GM18498 (cell line): ENCODE results near the gene TMED10.
"Not testable (repeated sequence)": the region's sequence is repeated elsewhere in the genome, so short reads cannot be mapped to it uniquely, and the experiment has no call there.

Source experiments
- ATAC-seq: cut with Tn5 transposase; IDR thresholded peaks from one replicate; pipeline ENCODE4 v1.9.1; 2021; ENCODE audit warnings: mild to moderate bottlenecking, moderate library complexity; ENCODE audit not compliant: unreplicated experiment

TMED10 gene

DNA sequence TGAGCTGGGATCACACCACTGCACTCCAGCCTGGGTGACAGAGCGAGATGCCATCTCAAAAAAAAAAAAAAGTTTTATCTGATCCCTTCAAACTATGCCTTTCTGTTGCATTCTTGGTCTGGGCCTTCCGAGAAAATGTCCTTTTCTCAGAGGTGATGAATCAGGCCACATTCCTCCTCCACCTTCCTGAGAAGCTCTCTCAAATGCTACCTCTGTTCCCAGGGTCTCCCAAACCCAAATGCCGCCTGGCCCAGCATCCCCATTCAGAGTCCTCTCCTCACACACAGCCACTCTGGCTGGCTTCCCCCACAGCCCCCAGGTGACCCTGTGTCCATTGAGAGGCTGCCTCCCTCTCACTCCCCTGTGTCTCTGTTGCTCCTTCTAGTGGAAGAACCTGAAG is 19.7 kb upstream of the TMED10 start:
- ATAC-seq = no peak

GRCh38 chr14:75191100-75191499 is 14.7 kb upstream of the TMED10 start:
- no peak for ATAC-seq

DNA sequence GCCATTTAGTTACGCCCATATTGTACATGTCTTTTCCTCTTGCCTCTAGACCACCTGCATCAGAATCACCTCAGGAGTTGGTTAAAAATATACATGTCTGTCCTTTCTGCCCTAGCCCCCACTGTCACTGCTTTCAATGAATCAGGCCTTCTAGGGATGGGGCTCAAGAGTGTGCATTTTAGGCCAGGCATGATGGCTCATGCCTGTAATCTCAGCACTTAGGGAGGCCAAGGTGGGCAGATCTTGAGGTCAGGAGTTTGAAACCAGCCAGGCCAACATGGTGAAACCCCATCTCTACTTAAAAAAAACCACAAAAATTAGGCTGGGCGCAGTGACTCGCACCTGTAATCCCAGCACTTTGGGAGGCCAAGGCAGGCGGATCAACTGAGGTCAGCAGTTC is 13.6 kb upstream of the TMED10 start:
- no peak for ATAC-seq

GRCh38 chr14:75188520-75189268 is 12.3 kb upstream of the TMED10 start:
- ATAC-seq = peak; percentile 55

GRCh38 chr14:75188086-75188485 is 11.7 kb upstream of the TMED10 start:
- no peak for ATAC-seq

DNA sequence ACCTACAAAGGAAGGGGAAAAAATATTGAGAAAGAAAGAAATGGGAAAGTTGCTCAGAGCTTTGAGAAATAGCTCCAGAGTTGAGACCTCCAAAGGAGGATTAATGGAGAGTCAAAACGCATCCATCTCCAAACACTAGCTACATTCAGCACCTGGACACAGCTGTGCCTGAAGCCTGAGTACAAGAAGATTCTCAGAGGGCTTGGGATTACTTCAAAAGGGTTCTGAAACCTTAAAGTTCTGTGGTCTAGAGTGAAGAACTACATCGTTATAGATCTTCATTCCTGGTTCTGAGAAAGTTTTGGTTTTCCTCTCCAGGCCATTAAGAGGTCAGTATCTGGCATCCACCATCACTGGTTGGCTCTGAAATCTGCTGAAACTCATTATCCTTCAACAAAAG is 10.5 kb upstream of the TMED10 start:
- ATAC-seq = no peak

DNA sequence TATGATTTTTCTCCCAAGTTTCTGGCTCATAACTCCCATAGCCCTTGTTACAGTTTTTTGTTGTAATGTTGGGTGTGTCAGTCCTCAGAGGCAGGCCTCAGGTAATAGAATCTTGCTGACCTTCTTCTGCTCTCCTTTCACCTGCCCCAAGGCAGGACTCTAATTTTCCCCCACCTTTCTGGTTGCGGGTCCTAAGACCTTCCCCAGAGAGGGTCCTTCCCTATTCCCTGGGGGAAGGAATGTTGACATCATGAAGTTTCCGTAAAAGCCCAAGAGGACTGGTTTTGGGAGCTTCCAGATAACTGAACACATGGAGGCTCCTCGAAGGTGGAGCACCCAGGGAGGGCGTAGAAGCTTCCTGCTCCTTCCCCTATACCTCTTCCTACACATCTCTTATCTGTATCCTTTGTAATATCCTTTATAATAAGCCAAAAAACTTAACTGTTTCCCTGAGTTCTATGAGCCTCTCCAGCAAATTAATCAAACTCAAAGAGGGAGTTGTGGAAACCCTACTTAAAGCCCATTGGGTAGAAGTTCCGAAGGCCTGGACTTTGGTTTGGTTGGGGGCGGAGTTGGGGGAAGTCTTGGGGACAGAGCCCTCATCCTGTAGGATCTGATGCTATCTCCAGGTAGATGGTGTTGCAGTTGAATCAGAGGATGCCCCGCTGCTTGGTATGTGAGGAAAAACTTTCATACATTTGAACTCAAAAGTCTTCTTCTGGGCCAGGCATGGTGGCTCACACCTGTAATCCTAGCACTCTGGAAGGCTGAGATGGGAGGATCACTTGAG is 9.0 kb upstream of the TMED10 start:
- ATAC-seq = no peak

GRCh38 chr14:75184492-75184891 is 8.1 kb upstream of the TMED10 start:
- no peak for ATAC-seq

DNA sequence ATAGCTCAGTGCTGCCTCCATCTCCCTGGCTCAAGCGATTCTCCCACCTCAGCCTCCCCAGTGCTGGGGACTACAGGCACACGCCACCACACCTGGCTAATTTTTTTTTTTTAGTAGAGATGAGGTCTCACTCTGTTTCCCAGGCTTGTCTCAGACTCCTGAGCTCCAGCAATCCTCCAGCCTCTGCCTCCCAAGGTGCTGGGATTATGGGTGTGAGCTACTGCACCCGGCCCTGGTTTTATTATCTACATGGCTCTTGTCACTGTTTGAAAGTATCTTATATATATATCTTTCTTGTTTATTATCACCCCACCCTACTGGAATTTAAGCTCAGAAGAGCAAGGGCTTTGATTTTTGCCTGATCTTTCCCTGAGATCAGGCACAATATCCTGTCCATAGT is 7.6 kb upstream of the TMED10 start:
- ATAC-seq = no peak

DNA sequence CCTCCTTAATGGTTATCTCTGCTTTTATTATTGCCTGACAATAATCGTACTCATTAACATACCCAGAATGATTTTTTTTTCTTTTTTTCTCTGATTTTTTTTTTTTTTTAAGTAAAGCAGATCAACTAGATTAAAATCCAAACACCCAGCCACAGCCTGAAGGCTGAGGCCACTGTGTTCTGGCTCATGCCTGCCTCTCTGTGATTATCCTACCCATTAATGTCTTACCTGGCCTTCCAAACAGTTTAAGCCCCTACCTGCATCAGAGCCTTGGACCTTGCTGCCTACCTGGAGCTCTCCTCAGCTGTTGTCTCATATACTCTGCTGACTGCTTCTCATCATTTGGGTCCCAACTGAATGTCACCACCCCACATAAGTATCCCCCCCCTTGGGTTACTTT is 6.8 kb upstream of the TMED10 start:
- ATAC-seq = no peak

DNA sequence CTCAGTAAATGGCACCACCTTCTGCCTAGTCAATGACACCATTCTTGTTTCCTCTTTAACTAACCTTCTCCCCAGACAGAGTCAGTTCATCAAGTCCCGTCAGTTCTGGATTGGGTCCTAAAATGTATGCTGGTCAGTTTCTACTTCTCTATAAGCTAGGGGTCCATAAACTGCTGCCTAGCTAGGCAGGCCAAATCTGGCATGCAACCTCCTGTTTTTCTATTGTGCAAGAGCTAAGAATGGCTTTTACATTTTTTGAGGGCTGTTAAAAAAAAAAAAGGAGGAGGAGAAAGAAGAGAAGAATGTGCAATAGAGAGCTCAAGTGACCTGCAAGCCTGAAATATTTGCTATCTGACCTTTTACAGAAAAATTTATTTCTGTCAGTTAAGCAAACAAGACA is 6.4 kb upstream of the TMED10 start:
- no peak for ATAC-seq

DNA sequence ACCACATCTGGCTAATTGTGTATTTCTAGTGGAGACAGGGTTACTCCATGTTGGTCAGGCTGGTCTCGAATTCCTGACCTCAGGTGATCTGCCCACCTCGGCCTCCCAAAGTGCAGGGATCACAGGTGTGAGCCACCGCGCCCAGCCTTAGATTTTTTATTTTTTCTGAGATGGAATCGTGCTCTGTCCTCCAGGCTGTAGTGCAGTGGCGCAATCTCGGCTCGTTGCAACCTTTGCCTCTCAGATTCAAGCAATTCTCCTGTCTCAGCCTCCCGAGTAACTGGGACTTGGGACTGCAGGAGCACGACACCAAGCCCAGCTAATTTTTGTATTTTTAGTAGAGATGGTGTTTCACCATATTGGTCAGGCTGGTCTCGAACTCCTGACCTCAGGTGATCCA is 5.8 kb upstream of the TMED10 start:
- not testable (repeated sequence) for ATAC-seq

- ATAC-seq = no peak
Measured at GRCh38 chr14:75181293-75182062, 5.1 kb upstream of the TMED10 start.

DNA sequence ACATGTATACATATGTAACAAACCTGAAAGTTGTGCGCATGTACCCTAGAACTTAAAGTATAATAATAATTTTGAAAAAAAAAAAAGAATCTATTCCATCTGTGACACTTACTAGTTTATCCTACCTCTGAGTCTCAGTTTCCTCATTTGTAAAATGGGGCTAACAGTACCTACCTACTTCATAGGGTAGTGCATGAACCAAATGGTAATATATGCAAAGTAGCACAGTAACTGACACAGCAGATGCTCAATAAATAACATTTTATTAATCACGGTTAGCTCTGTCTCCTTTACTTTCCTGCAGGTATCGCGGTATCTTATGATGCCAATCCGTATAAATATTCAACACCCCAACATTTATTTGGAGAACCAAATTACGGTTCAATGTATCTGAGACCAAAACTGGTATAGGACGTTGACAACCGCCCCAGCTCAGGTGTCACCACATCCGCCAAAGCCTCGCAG is 703 bp downstream of the TMED10 start:
- ATAC-seq = peak; percentile 13

GRCh38 chr14:75174066-75174465 is 2.3 kb downstream of the TMED10 start:
- ATAC-seq = no peak

GRCh38 chr14:75170772-75171171 is 5.6 kb downstream of the TMED10 start:
- no peak for ATAC-seq

GRCh38 chr14:75168586-75169335 is 7.7 kb downstream of the TMED10 start:
- no peak for ATAC-seq

DNA sequence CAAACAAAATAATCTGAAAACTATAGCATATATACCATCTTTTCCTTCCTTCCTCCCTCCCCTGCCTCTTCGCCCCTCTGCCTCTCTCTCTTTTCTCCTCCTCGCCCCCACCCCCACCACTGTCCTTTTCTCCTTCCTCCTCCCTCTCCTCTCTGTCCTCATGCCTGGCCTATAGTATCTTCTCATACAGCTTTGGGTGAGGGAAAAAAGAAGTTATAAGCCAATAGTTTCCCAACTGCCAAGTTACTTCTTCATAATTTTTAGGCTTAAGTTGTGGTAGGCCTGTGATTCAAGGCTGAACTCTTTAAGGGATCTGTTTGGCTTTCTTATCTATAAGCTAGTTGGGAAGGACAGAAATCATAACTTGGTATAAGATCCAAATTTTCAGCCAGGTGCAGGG is 9.1 kb downstream of the TMED10 start:
- ATAC-seq = no peak

DNA sequence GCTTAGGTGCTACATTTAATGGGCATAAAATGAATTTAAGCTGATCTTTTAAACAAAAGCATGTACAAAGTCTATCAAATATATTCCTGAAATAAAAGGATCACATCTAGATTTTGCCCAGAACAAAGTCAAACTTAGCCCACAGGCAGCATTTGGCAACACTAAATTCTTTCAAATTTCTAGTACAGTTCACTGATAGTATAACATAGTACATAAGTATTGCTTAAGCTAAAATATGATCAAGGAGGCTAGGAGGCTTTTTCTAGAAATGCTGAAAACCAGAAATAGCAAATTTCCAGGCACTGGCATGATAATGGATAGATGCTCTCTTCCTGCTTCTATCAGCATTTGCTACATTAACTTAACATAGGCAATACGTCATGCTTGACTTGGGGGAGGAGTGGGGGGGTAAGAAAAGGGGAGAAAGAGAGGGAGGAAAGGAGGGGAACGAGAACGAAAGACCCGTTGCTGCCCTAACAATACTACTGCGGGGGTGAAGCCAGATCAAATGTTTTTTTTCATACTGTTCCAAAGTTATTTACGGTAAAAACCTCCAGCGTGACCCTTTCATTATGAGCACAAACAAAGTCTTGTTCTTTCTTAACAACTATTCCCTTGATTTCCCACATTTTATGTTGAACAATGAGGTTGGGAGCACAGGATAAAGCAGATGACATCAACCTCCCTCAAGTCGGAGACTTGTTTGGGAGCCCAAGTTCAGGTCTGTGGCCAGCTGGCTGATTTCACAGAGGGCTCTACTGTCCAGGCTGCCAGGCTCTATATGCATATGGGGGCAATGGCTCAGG is 10.6 kb downstream of the TMED10 start:
- no peak for ATAC-seq

GRCh38 chr14:75164809-75165208 is 11.6 kb downstream of the TMED10 start:
- no peak for ATAC-seq
